Mammary epithelial cell (primary cell): ENCODE measurements around the gene SLC13A1.
A peak's percentile ranks its signal among the peaks of the same experiment; 100 is the strongest.

Experiments
- CTCF ChIP-seq, 2 donors: IDR thresholded peaks in 1 of 2; conservative IDR thresholded peaks in 1 of 2; 2 replicates each; pipeline ENCODE4 v1.5.1; 2011 to 2012; ENCODE audit warnings: inconsistent platforms in 2 of 2, low read length in 2 of 2, mild to moderate bottlenecking in 2 of 2, control low read depth in 1 of 2, low read depth in 1 of 2; ENCODE audit not compliant: insufficient read depth in 1 of 2; ENCODE audit errors: extremely low read depth in 1 of 2
- EZH2 ChIP-seq: IDR thresholded peaks from 2 replicates; pipeline ENCODE4 v1.6.1; 2012; ENCODE audit warnings: low read length, inconsistent platforms, borderline replicate concordance

DNA sequence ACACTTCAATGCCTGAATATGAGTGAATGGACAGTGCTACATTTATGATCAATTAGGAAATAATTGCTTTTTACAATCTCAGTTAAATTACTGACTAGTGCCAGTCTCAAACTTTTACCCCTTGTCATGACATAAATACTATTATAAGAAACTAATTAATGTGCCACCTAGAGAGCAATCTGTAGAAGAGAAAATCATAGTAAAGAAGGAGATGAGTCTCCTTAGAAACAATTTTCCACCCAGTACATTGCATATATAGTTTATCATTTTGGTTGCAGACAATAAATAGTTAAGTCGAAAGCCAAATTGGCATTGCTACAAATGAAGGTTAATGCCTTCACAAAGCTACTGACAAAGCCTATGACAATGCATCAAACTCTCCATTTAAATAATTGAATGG is 68.6 kb downstream of the SLC13A1 start:
- TF ChIP-seq EZH2 (no peak), CTCF (conservative IDR thresholded peaks at IDR 0.05 in 1 of 2, IDR thresholded peaks at IDR 0.05 in 1 of 2; ENCODE audit: extremely low read depth in 1 of 2, insufficient read depth in 1 of 2, low read depth in 1 of 2, low read length in 2 of 2) (peak in 1 of 2 donors; percentile 10)
